T-cell (primary cell): ENCODE measurements around the gene TENM3. TPM values are rescaled to one million over a fixed set of nuclear protein-coding genes. Genes with fewer than 3 reads are reported as not detected.

Experiments used
- ATAC-seq, 4 experiments: fragments of 200-7000 bp in 3 of 4; fragments of 150-1000 bp in 1 of 4; cut with Tn5 transposase; replicated peaks in 1 of 4; 1 replicate in 3 of 4; 2 replicates in 1 of 4; pipeline ENCODE4 v1.10.0; 2021; ENCODE audit warnings: moderate library complexity in 3 of 4, mild to moderate bottlenecking in 2 of 4, moderate number of reproducible peaks in 1 of 4
- CTCF ChIA-PET, 2 donors: fragments of 300-600 bp; sonication (Branson Sonifier 250); formaldehyde crosslinking; loops; one replicate each; lab custom pipeline; 2022; ENCODE audit warnings: antibody characterized with exemption in 2 of 2; lab: Charles Lee
- POLR2A ChIA-PET, 2 donors: fragments of 300-600 bp; sonication (Branson Sonifier 250); formaldehyde crosslinking; loops; one replicate each; lab custom pipeline; 2022; ENCODE audit warnings: antibody characterized with exemption in 2 of 2; lab: Charles Lee
- DNase-seq, 35 experiments: peaks; one replicate each; pipeline versions ENCODE4 v3.0.0 to v3.0.0-alpha.2; 2013 to 2023
- H3K27ac ChIP-seq: one replicate; pipeline ENCODE4 v1.5.1; 2013; ENCODE audit warnings: low read length
- H3K27me3 ChIP-seq, 2 experiments: replicated peaks in 1 of 2; 1 replicate in 1 of 2; 2 replicates in 1 of 2; pipeline versions ENCODE4 v1.6.1 to v1.7.0; 2013; ENCODE audit warnings: low read length in 1 of 2, mixed read lengths in 1 of 2; ENCODE audit not compliant: control insufficient read depth in 2 of 2, insufficient read depth in 2 of 2; ENCODE audit errors: extremely low read depth in 1 of 2
- H3K36me3 ChIP-seq, 2 donors: 1 replicate in 1 of 2; 2 replicates in 1 of 2; pipeline versions ENCODE4 v1.6.1 to v1.7.0; 2013; ENCODE audit warnings: low read length in 1 of 2; ENCODE audit not compliant: control insufficient read depth in 2 of 2, insufficient read depth in 1 of 2; ENCODE audit errors: extremely low read depth in 1 of 2
- H3K4me1 ChIP-seq, 2 experiments: 1 replicate in 1 of 2; 2 replicates in 1 of 2; pipeline versions ENCODE4 v1.6.1 to v1.7.0; 2013; ENCODE audit warnings: low read length in 2 of 2, mixed read lengths in 1 of 2; ENCODE audit not compliant: insufficient read depth in 2 of 2, control insufficient read depth in 1 of 2; ENCODE audit errors: extremely low read depth in 1 of 2
- H3K4me3 ChIP-seq, 2 donors: 1 replicate in 1 of 2; 2 replicates in 1 of 2; pipeline versions ENCODE4 v1.5.1 to v1.7.0; 2013; ENCODE audit warnings: mild to moderate bottlenecking in 2 of 2, low read length in 1 of 2, moderate library complexity in 1 of 2; ENCODE audit not compliant: control insufficient read depth in 1 of 2; ENCODE audit errors: extremely low read depth in 1 of 2
- H3K9me3 ChIP-seq: 2 replicates; pipeline ENCODE4 v1.7.0; 2013
- H3K27ac Mint-ChIP-seq, 2 donors: one replicate each; pipeline ENCODE4 v1.8.0; 2020 to 2021; ENCODE audit warnings: mild to moderate bottlenecking in 2 of 2, mixed read lengths in 2 of 2
- H3K27me3 Mint-ChIP-seq, 2 donors: one replicate each; pipeline ENCODE4 v1.8.0; 2021 to 2022; ENCODE audit warnings: mixed read lengths in 2 of 2
- H3K36me3 Mint-ChIP-seq: one replicate; pipeline ENCODE4 v1.8.0; 2021; ENCODE audit warnings: mixed read lengths
- H3K4me1 Mint-ChIP-seq, 3 donors: one replicate each; pipeline ENCODE4 v1.8.0; 2020 to 2022; ENCODE audit warnings: mixed read lengths in 3 of 3, mild to moderate bottlenecking in 1 of 3
- H3K4me3 Mint-ChIP-seq, 3 donors: one replicate each; pipeline ENCODE4 v1.8.0; 2020 to 2022; ENCODE audit warnings: mild to moderate bottlenecking in 3 of 3, mixed read lengths in 3 of 3, moderate library complexity in 3 of 3
- H3K9me3 Mint-ChIP-seq, 3 donors: one replicate each; pipeline ENCODE4 v1.8.0; 2020 to 2022; ENCODE audit warnings: mixed read lengths in 3 of 3
- WGBS: methylation state at CpG from one replicate; pipeline ENCODE4 v1.1.5; 2013; ENCODE audit warnings: missing lambda C conversion rate; ENCODE audit not compliant: insufficient coverage; 5-methylcytosine and 5-hydroxymethylcytosine counted together
- total RNA-seq, 35 experiments: library from RNA in 6 of 35; stranded (reverse) in 6 of 35; fragments of 120-200 nt in 1 of 35; gene quantifications; one replicate each; pipeline versions ENCODE4 v1.2.1 to v1.2.4 and lab custom pipeline; 2013 to 2026

TENM3 gene
- total RNA-seq, 5 donors from 2014 or later (not counting 1 experiment from before 2014, with no cell fraction given), result 0.03 to 0.44 (median 0.16) TPM; not detected in 2

DNA sequence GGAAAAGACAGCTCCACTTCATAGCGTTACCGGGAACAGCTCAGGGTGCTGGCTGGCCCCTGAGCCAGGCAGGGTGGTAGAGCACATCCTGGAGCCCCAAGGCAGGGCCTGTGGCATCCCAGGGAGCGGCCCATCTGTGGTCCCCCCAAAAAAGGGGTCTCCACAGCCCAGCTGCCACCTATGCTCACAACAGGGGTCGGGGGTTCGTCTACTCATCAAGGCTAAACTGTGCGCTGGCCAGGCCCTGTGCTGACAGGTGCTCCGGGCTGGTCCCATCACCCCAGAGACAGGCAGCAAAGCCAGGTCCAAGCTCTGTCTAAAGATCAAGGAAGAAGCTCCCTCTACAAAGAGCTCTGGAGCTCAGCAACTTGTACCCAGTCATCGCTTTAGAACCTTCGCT, 596.1 kb downstream of the TENM3 start:
- Histone ChIP-seq H3K27me3 (peaks cover 0 to 48% of the 10 kb centered on the region in 2 experiments), H3K9me3 (no peaks in the 10 kb centered on the region), H3K27ac (no peak overlapping the region), H3K36me3 (no peaks in the 10 kb centered on the region), H3K4me1 (no peaks in the 10 kb centered on the region), H3K4me3 (no peak overlapping the region)
- DNase-seq (no peak), ATAC-seq (no peak)
- H3K9me3 Mint-ChIP-seq, result no peaks in the 10 kb centered on the region
- H3K36me3 Mint-ChIP-seq, result no peaks in the 10 kb centered on the region
- H3K27me3 Mint-ChIP-seq, result peaks cover 26 to 50% of the 10 kb centered on the region in 2 donors
- H3K27ac Mint-ChIP-seq, result no peak overlapping the region
- ChIA-PET CTCF (no interaction called here), POLR2A (no interaction called here)
- WGBS, result 89% methylated on average over 9 of the region's 9 CpGs
- no peak overlapping the region for H3K4me3 Mint-ChIP-seq
- no peaks in the 10 kb centered on the region for H3K4me1 Mint-ChIP-seq

DNA sequence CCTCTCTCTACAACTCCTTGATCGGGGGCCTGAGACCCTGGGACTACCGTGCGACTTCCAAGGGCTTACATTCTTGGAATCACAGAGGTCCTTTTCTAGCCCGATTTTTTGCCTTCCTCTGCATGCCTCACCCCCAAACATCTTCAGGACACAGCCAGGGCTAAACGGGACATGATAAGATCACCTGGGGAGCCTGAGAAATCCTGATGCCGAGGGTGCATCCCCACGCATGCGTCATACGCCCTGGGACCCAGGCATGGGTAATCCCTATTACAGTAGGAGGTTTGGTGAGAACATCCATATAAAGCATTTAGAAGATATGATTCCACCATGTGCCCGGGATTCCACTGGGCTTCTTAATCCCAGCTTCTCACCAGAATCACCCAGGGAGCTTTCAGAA, 596.9 kb downstream of the TENM3 start:
- Mint-ChIP-seq H3K4me1 (no peaks in the 10 kb centered on the region), H3K27ac (no peak overlapping the region), H3K9me3 (no peaks in the 10 kb centered on the region), H3K36me3 (no peaks in the 10 kb centered on the region), H3K4me3 (no peak overlapping the region), H3K27me3 (peaks cover 26 to 47% of the 10 kb centered on the region in 2 donors)
- ChIA-PET POLR2A (no interaction called here), CTCF (no interaction called here)
- DNase-seq (no peak), ATAC-seq (no peak)
- H3K27me3 ChIP-seq, result peaks cover 0 to 49% of the 10 kb centered on the region in 2 experiments
- no peaks in the 10 kb centered on the region for H3K9me3 ChIP-seq
- no peaks in the 10 kb centered on the region for H3K36me3 ChIP-seq
- no peaks in the 10 kb centered on the region for H3K4me1 ChIP-seq
- H3K4me3 ChIP-seq, result no peak overlapping the region
- no peak overlapping the region for H3K27ac ChIP-seq
- 77% methylated on average over 4 of the region's 10 CpGs for WGBS

GRCh38 chr4:182842104-182842600, 599.0 kb downstream of the TENM3 start:
- H3K27ac Mint-ChIP-seq, result no peak overlapping the region
- 85% methylated on average over 10 of the region's 11 CpGs for WGBS
- no peak overlapping the region for H3K4me3 Mint-ChIP-seq
- Histone ChIP-seq H3K27ac (no peak overlapping the region), H3K27me3 (peaks cover 0 to 49% of the 10 kb centered on the region in 2 experiments), H3K4me1 (no peaks in the 10 kb centered on the region), H3K4me3 (no peak overlapping the region), H3K9me3 (no peaks in the 10 kb centered on the region), H3K36me3 (no peaks in the 10 kb centered on the region)
- H3K36me3 Mint-ChIP-seq, result no peaks in the 10 kb centered on the region
- ATAC-seq (no peak), DNase-seq (no peak)
- ChIA-PET CTCF (no interaction called here), POLR2A (no interaction called here)
- peaks cover 10 to 32% of the 10 kb centered on the region in 2 donors for H3K27me3 Mint-ChIP-seq
- no peaks in the 10 kb centered on the region for H3K9me3 Mint-ChIP-seq
- H3K4me1 Mint-ChIP-seq, result no peaks in the 10 kb centered on the region

DNA sequence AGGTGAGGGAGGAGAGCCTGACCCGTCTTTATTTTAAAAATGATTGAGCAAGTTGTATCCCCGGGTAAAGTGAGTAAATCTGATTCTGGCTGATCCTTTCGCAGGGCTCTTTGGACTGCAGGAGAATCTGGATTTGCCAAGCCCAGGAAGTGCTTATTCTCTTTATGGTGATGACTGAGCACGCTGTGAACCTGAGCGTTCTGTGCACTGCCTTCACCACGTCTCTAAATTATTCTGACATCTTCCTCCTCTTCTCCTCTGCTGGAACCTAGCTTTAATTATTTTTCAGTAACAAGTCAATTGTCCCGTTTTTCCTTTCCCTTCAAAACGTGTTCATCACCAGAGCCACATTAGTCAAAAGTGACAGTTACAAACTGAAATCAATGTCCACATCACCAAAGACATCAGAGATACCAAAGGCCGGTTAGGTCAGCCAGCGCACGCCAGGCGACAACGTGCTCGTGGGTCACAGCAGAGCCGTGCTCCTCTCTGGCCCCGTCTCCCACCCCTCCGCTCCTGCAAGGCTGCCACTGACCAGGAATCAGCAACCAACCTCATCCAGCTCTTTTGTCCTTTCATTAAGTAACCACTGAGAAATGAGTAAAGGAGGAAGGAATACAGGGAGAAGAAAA, 599.7 kb downstream of the TENM3 start:
- Histone ChIP-seq H3K4me1 (no peaks in the 10 kb centered on the region), H3K36me3 (no peaks in the 10 kb centered on the region), H3K27me3 (peaks cover 0 to 46% of the 10 kb centered on the region in 2 experiments), H3K4me3 (no peak overlapping the region), H3K27ac (no peak overlapping the region), H3K9me3 (no peaks in the 10 kb centered on the region)
- no peak overlapping the region for H3K4me3 Mint-ChIP-seq
- H3K36me3 Mint-ChIP-seq, result no peaks in the 10 kb centered on the region
- ChIA-PET CTCF (no interaction called here), POLR2A (no interaction called here)
- WGBS, result 62% methylated on average over 12 of the region's 17 CpGs
- H3K27ac Mint-ChIP-seq, result no peak overlapping the region
- H3K4me1 Mint-ChIP-seq, result no peaks in the 10 kb centered on the region
- H3K9me3 Mint-ChIP-seq, result no peaks in the 10 kb centered on the region
- peaks cover 4 to 25% of the 10 kb centered on the region in 2 donors for H3K27me3 Mint-ChIP-seq
- DNase-seq, result no peak
- ATAC-seq, result no peak

GRCh38 chr4:182843808-182844325, 600.7 kb downstream of the TENM3 start:
- Mint-ChIP-seq H3K27ac (no peak overlapping the region), H3K27me3 (peaks cover 0 to 18% of the 10 kb centered on the region in 2 donors), H3K36me3 (no peaks in the 10 kb centered on the region), H3K9me3 (no peaks in the 10 kb centered on the region), H3K4me1 (no peaks in the 10 kb centered on the region), H3K4me3 (no peak overlapping the region)
- ATAC-seq (no peak), DNase-seq (no peak)
- Histone ChIP-seq H3K4me3 (no peak overlapping the region), H3K27ac (no peak overlapping the region), H3K36me3 (no peaks in the 10 kb centered on the region), H3K4me1 (no peaks in the 10 kb centered on the region), H3K27me3 (peaks cover 0 to 40% of the 10 kb centered on the region in 2 experiments), H3K9me3 (no peaks in the 10 kb centered on the region)
- ChIA-PET POLR2A (no interaction called here), CTCF (no interaction called here)
- WGBS, result 80% methylated on average over 9 of the region's 9 CpGs

- ChIA-PET POLR2A (no interaction called here), CTCF (no interaction called here)
- Histone ChIP-seq H3K9me3 (no peaks in the 10 kb centered on the region), H3K27me3 (peaks cover 0 to 34% of the 10 kb centered on the region in 2 experiments), H3K27ac (no peak overlapping the region), H3K4me3 (no peak overlapping the region), H3K4me1 (no peaks in the 10 kb centered on the region), H3K36me3 (no peaks in the 10 kb centered on the region)
- Mint-ChIP-seq H3K9me3 (no peaks in the 10 kb centered on the region), H3K36me3 (no peaks in the 10 kb centered on the region), H3K4me1 (no peaks in the 10 kb centered on the region), H3K4me3 (no peak overlapping the region), H3K27me3 (peaks cover 0 to 10% of the 10 kb centered on the region in 2 donors), H3K27ac (no peak overlapping the region)
- no peak for DNase-seq
- WGBS, result 85% methylated on average over 6 of the region's 6 CpGs
- no peak for ATAC-seq
These were observed 602.4 kb downstream of the TENM3 start for GRCh38 chr4:182845618-182846017.
